ENCODE measurements around the gene OSTN. TPM values are rescaled to one million over a fixed set of nuclear protein-coding genes. Genes with fewer than 3 reads are reported as not detected.
A peak's percentile ranks its signal among the peaks of the same experiment; 100 is the strongest.
"Not testable (repeated sequence)": the region's sequence is repeated elsewhere in the genome, so short reads cannot be mapped to it uniquely, and the experiment has no call there.

Gene OSTN
- total RNA-seq, 2 experiments from 2014 or later, result not detected

DNA sequence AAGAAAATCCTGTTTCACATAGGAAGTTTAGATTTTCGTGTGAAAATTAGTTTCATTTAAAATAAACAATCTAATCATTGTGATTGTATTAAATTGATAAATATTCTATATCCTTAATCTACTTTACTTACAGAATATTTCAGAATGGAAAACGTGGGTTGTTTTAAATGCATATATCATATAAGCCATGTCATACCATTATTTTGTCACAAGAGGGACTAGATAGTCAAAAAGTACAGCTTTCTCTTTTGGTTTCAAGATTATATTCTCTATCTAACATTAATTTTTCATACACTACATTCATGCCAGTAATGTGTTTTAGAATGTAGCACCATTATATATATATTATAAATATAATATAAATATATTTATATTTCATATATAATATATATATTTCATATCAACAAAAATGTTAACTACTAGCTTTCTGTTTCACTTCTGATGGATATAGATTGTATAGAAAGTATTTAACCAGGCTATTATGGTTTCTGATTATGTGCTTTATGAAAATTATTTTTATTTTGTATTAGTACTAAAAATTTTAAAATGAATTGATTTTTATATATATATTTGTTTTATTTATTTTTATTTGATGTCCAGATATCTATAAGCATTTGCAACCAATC, 45.3 kb downstream of the OSTN start:
- Mint-ChIP-seq H3K9me3 (no peaks in the 10 kb centered on the region), H3K27me3 (peaks cover 2% of the 10 kb centered on the region), H3K4me3 (no peak overlapping the region), H3K36me3 (ENCODE audit: low read depth) (no peaks in the 10 kb centered on the region), H3K27ac (no peak overlapping the region), H3K4me1 (ENCODE audit: low read depth) (no peaks in the 10 kb centered on the region)
- ATAC-seq (peak; percentile 42), DNase-seq (no peak)
- ChIA-PET CTCF (no interaction called here), POLR2A (no interaction called here)
- intact Hi-C loops (cut with micrococcal nuclease), result no loop called here
- TF ChIP-seq CTCF (IDR thresholded peaks at IDR 0.05), result no peak

DNA sequence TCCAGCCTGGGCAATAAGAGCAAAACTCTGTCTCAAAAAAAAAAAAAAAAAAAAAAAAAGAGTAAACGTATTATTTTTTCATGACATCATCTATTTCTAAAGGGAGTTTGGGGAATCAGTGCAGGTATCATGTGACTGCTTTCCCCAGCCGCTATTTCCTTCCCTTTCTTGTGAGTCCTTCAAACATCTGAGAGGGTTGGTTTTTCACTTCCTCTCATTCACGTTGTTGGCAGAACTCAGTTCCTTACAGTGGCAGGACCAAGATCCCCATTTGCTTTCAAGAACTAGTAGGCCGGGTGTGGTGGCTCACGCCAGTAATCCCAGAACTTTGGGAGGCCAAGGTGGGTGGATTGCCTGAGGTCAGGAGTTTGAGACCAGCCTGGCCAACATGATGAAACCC, 47.0 kb downstream of the OSTN start:
- DNase-seq; CTCF ChIA-PET; H3K27ac Mint-ChIP-seq; intact Hi-C loops (cut with micrococcal nuclease); H3K36me3 Mint-ChIP-seq (ENCODE audit: low read depth); H3K4me3 Mint-ChIP-seq; H3K9me3 Mint-ChIP-seq; H3K27me3 Mint-ChIP-seq; POLR2A ChIA-PET; ATAC-seq; H3K4me1 Mint-ChIP-seq (ENCODE audit: low read depth): not testable (repeated sequence)

DNA sequence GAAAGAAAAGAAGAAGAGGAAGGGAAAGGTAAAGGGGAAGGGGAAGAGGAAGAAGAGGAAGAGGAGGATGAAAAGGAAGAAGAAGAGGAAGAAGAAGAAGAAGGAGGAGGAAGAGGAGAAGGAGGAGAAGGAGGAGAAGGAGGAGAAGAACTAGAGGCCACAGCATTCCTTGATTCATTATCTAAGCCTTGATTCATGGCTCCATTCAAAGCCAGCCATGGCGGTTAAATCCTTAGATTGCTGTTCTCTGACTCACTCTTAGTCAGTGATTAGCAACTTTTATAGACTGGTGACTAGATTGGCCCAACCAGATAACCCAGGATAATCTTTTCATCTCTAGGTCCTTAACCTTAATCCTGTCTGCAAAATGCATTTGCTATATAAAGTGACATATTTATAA, 47.6 kb downstream of the OSTN start:
- H3K27me3 Mint-ChIP-seq, result peaks cover 2% of the 10 kb centered on the region
- DNase-seq (no peak), ATAC-seq (no peak)
- ChIA-PET POLR2A (no interaction called here), CTCF (no interaction called here)
- no peak overlapping the region for H3K27ac Mint-ChIP-seq
- no peaks in the 10 kb centered on the region for H3K4me1 Mint-ChIP-seq (ENCODE audit: low read depth)
- no peaks in the 10 kb centered on the region for H3K36me3 Mint-ChIP-seq (ENCODE audit: low read depth)
- intact Hi-C loops (cut with micrococcal nuclease), result no loop called here
- no peak for TF ChIP-seq CTCF (IDR thresholded peaks at IDR 0.05)
- no peak overlapping the region for H3K4me3 Mint-ChIP-seq
- no peaks in the 10 kb centered on the region for H3K9me3 Mint-ChIP-seq

GRCh38 chr3:191253089-191253799, 54.2 kb downstream of the OSTN start:
- DNase-seq (no peak), ATAC-seq (no peak)
- Mint-ChIP-seq H3K36me3 (ENCODE audit: low read depth) (no peaks in the 10 kb centered on the region), H3K4me1 (ENCODE audit: low read depth) (no peaks in the 10 kb centered on the region), H3K9me3 (no peaks in the 10 kb centered on the region), H3K27ac (no peak overlapping the region), H3K27me3 (no peaks in the 10 kb centered on the region), H3K4me3 (no peak overlapping the region)
- CTCF ChIA-PET, result no interaction called here
- intact Hi-C loops (cut with micrococcal nuclease), result no loop called here
- no peak for TF ChIP-seq CTCF (IDR thresholded peaks at IDR 0.05)
- POLR2A ChIA-PET, result no interaction called here

DNA sequence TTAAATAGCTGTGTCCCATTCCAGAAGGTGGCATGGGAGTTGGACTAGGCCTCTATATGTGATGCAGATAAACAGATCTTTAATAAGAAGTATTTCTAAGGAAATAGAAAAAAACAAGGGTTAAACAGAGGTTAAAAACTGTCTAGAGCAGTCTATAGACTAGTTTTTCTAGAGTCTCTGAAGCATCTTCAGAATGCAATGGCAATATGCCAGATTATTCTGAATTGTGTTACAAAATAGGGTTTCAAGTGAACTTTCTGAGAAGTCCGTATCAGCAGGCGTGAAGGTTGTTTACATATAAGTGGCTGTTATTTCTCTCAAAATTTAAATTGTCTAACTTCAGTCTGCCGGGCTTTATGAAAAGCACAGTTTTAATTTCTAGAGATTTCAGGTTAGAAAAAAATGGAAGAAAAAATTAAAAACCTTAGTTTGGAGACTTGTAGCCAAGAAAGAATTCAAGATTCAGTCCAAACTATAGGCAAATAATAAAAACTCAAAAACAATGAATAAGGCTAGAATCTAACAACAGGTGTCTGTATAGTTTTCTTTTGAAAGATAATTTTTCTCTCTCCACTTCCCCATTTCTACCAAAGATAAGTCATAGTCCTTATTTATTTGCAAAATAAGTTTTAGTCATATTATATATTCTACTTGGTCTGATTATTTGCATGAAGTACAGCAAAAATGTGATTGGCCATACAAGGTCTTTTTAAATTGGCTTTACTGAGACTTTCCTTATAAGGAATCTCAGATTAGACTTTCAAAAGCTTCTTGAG, 55.2 kb downstream of the OSTN start:
- Mint-ChIP-seq H3K27ac (no peak overlapping the region), H3K9me3 (no peaks in the 10 kb centered on the region), H3K4me3 (no peak overlapping the region), H3K4me1 (ENCODE audit: low read depth) (no peaks in the 10 kb centered on the region), H3K36me3 (ENCODE audit: low read depth) (no peaks in the 10 kb centered on the region), H3K27me3 (no peaks in the 10 kb centered on the region)
- POLR2A ChIA-PET, result no interaction called here
- ATAC-seq, result no peak
- no peak for TF ChIP-seq CTCF (IDR thresholded peaks at IDR 0.05)
- intact Hi-C loops (cut with micrococcal nuclease), result no loop called here
- CTCF ChIA-PET, result no interaction called here
- no peak for DNase-seq

All from activated CD8-positive, alpha-beta T cell treated with anti-CD3 and anti-CD28 coated beads for 36 hours (primary cell).